Stomach smooth muscle (tissue), 2 donors: ENCODE measurements around the gene CBX1.

Experiments used
- H3K27ac ChIP-seq: one replicate; pipeline ENCODE4 v1.7.0; 2013; ENCODE audit warnings: mild to moderate bottlenecking, low read length, inconsistent platforms
- H3K27me3 ChIP-seq, 2 donors: one replicate each; pipeline ENCODE4 v1.7.0; 2013; ENCODE audit warnings: low read length in 2 of 2; ENCODE audit not compliant: insufficient read depth in 2 of 2, control insufficient read depth in 1 of 2
- H3K36me3 ChIP-seq, 2 donors: one replicate each; pipeline ENCODE4 v1.7.0; 2013; ENCODE audit warnings: low read length in 2 of 2; ENCODE audit not compliant: control insufficient read depth in 2 of 2, insufficient read depth in 2 of 2
- H3K4me1 ChIP-seq: one replicate; pipeline ENCODE4 v1.7.0; 2013; ENCODE audit warnings: low read length; ENCODE audit not compliant: control insufficient read depth, insufficient read depth
- H3K4me3 ChIP-seq, 2 donors: one replicate each; pipeline ENCODE4 v1.7.0; 2013; ENCODE audit warnings: low read length in 2 of 2
- H3K9ac ChIP-seq, 2 donors: one replicate each; pipeline ENCODE4 v1.7.0; 2013; ENCODE audit warnings: low read length in 2 of 2, mild to moderate bottlenecking in 1 of 2
- H3K9me3 ChIP-seq, 2 donors: one replicate each; pipeline ENCODE4 v1.7.0; 2013; ENCODE audit warnings: low read length in 2 of 2; ENCODE audit not compliant: control insufficient read depth in 2 of 2
- donor health status: healthy.
- donor health status: Pancreatic carcinoma.

CBX1 gene

DNA sequence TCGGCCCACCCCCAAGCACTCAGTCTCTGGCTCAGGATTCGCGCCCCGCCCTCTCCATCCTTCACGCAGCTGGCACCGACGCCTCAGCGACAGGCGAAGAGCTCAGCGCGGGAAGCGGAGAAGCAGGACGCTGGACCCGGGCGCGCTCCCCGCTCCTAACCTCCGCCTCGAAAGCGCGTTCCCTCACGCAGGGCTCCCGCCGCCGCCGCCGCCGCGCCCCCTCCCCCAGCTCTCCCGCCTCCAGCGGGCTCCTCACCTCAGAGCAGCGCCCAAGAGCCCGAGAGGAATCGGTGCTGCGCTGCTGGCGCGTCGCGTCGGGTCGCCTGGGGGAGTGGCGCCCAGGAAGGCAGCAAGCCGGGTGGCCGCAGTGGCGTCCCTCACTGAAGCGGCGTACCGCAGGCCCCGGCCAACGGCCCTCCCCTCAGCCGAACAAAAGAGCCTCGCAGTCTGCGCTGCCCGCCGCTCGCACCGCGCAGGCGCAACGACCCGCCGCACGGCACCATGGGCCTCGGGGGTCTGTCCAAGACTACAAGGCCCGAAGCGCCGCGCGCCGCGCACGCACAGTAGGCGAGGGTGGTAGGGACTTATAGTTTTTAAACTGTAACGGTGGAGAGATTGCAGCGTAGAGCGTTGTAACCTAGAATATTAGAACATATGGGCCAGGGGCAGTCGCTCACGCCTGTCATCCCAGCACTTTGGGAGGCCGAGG lies at the start of gene CBX1:
Gene CBX1, minus strand, starts transcription at position 467 of the 709 bp plus-strand sequence. CDS start 24,474 bp downstream, outside the sequence.
- no peaks in the 10 kb centered on the region for H3K27me3 ChIP-seq
- no peaks in the 10 kb centered on the region for H3K9me3 ChIP-seq
- H3K36me3 ChIP-seq = no peaks in the 10 kb centered on the region
- H3K4me3 ChIP-seq = peak within 1 kb of the TSS; percentile 39 to 84
- peak within 1 kb of the TSS; percentile 70 for H3K27ac ChIP-seq
- peak within 1 kb of the TSS; percentile 65 to 69 for H3K9ac ChIP-seq
- peaks cover 18% of the 10 kb centered on the region for H3K4me1 ChIP-seq

DNA sequence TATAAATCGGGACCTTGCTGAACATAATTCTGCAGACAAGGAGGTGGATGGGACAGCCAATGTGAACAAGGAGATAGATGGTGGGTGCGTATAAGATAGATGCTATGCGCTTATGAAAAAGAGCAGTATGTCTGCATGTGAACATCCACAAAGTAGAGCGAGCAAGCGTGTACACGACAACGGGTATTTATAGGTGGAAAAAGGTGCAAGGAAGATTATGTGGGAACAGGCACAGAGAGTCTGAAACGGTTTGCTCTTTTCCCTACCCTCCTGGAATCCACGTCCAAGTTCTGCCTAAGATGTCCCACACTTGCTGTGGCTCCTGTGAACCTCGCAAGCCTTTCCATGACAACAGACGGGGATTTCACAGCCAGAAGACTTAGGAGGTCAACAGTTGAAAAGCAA lies 49.3 kb upstream of the CBX1 start:
- Histone ChIP-seq H3K9ac (no peak overlapping the region), H3K9me3 (no peaks in the 10 kb centered on the region), H3K27me3 (peaks cover 34 to 46% of the 10 kb centered on the region in 2 donors), H3K4me3 (no peak overlapping the region), H3K4me1 (no peaks in the 10 kb centered on the region), H3K36me3 (no peaks in the 10 kb centered on the region), H3K27ac (no peak overlapping the region)

GRCh38 chr17:48149787-48150463 lies 48.6 kb upstream of the CBX1 start:
- H3K9me3 ChIP-seq = no peaks in the 10 kb centered on the region
- H3K4me3 ChIP-seq = no peak overlapping the region
- peaks cover 38 to 46% of the 10 kb centered on the region in 2 donors for H3K27me3 ChIP-seq
- H3K9ac ChIP-seq = no peak overlapping the region
- H3K36me3 ChIP-seq = no peaks in the 10 kb centered on the region
- H3K27ac ChIP-seq = no peak overlapping the region
- no peaks in the 10 kb centered on the region for H3K4me1 ChIP-seq

- H3K9ac ChIP-seq = no peak overlapping the region
- H3K36me3 ChIP-seq = no peaks in the 10 kb centered on the region
- no peaks in the 10 kb centered on the region for H3K4me1 ChIP-seq
- no peak overlapping the region for H3K27ac ChIP-seq
- no peak overlapping the region for H3K4me3 ChIP-seq
- peaks cover 36 to 46% of the 10 kb centered on the region in 2 donors for H3K27me3 ChIP-seq
- no peaks in the 10 kb centered on the region for H3K9me3 ChIP-seq
Observed at GRCh38 chr17:48148854-48149786, 47.8 kb upstream of the CBX1 start.

DNA sequence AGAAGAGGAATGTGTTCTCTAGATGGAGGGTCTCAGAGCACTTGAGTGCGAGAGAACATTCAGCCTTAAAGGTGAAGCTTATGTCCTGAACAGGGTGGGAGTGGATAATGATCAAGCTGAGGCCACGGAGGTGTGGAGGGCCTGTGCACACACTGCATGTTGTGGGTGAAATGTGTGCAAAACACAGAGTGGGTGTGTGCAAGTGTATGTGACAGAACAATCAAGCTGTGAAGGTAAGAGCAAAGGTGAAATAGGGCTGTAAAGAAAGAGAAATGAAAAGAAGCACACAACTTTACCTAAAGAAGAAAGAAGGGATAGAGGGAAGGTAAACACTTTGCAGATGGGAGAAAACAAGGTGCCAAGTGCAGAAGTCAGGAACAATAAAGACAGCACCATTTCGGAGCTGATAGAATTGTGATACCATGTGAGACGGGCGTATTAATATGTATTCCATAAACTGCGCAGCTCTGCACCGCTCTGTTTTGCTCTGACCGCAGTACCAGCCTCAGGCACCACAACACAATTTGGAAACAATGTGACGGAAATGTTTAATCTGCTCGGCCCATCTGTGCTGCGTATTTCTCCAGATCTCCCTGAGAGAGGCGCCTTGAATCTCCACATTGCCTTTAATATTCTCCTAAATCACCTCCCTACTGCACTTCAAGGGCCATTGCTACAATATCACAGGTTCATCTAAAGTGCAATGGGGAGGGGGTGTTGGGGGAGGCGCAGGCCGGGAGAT lies 46.9 kb upstream of the CBX1 start:
- Histone ChIP-seq H3K9me3 (no peaks in the 10 kb centered on the region), H3K36me3 (no peaks in the 10 kb centered on the region), H3K9ac (no peak overlapping the region), H3K27me3 (peaks cover 34 to 43% of the 10 kb centered on the region in 2 donors), H3K4me3 (no peak overlapping the region), H3K27ac (no peak overlapping the region), H3K4me1 (no peaks in the 10 kb centered on the region)

- H3K27me3 ChIP-seq = peaks cover 25 to 29% of the 10 kb centered on the region in 2 donors
- H3K4me3 ChIP-seq = no peak overlapping the region
- H3K4me1 ChIP-seq = no peaks in the 10 kb centered on the region
- H3K9me3 ChIP-seq = no peaks in the 10 kb centered on the region
- no peak overlapping the region for H3K9ac ChIP-seq
- H3K27ac ChIP-seq = no peak overlapping the region
- H3K36me3 ChIP-seq = no peaks in the 10 kb centered on the region
Observed at GRCh38 chr17:48144976-48145798, 43.9 kb upstream of the CBX1 start.

DNA sequence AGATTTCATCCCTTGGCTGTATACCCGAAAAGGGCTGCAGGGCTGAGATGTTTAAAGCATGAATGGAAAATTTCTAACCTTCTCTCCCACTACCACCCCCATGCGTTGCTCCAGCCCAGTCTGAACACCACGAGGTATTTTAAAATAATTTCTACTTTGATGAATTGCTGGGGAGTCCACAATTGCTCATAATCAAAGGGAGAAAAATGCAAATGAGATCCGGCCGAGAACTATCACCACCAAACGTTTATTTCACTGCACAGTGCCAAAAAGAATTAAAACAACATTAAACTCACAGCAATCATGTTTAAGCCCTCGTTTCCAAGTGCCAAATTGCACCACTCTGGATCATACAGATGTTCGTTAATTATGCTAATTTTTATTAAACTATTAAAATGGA lies 43.0 kb upstream of the CBX1 start:
- Histone ChIP-seq H3K9me3 (no peaks in the 10 kb centered on the region), H3K36me3 (no peaks in the 10 kb centered on the region), H3K4me1 (no peaks in the 10 kb centered on the region), H3K9ac (no peak overlapping the region), H3K4me3 (no peak overlapping the region), H3K27me3 (peaks cover 19 to 22% of the 10 kb centered on the region in 2 donors), H3K27ac (no peak overlapping the region)

GRCh38 chr17:48143629-48144028 lies 42.4 kb upstream of the CBX1 start:
- no peaks in the 10 kb centered on the region for H3K36me3 ChIP-seq
- H3K27ac ChIP-seq = no peak overlapping the region
- peaks cover 15 to 18% of the 10 kb centered on the region in 2 donors for H3K27me3 ChIP-seq

DNA sequence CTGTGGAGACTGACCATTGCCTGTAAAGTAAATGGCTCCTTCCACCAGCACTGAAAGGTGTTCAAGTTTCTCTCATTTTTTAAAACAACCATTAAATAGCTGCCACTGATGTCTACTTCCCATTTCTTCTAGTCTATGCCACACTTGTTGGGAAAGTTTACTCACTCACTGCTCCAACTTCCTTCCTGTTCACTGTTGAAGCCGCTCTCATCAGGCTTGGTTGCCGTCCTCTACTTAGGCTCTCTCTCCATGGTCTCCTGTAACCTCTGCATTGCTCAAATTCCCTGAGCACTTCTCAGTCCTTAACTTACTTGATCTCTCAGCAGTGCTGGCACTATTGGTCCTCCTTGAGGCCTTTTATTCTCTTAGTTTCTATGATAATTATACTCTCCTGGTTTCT lies 38.7 kb upstream of the CBX1 start:
- Histone ChIP-seq H3K27me3 (peaks cover 5 to 7% of the 10 kb centered on the region in 2 donors), H3K4me3 (no peak overlapping the region), H3K36me3 (no peaks in the 10 kb centered on the region), H3K9ac (no peak overlapping the region), H3K27ac (no peak overlapping the region), H3K9me3 (no peaks in the 10 kb centered on the region), H3K4me1 (no peaks in the 10 kb centered on the region)

More at GRCh38 chr17:48143629-48144028, 42.4 kb upstream of the CBX1 start:
- Histone ChIP-seq H3K4me1 (no peaks in the 10 kb centered on the region), H3K4me3 (no peak overlapping the region), H3K9ac (no peak overlapping the region), H3K9me3 (no peaks in the 10 kb centered on the region)
